H1 (cell line): ENCODE results near the gene CRTC1. TPM values are rescaled to one million over a fixed set of nuclear protein-coding genes. Genes with fewer than 3 reads are reported as not detected.

Source experiments
- CTCF ChIA-PET: fragments of 300-600 bp; sonication (Branson Sonifier 250); formaldehyde crosslinking; loops from one replicate; lab custom pipeline; 2021; ENCODE audit not compliant: partially characterized antibody; lab: Charles Lee
- POLR2A ChIA-PET: fragments of 300-600 bp; sonication (Branson Sonifier 250); formaldehyde crosslinking; loops from one replicate; lab custom pipeline; 2021; ENCODE audit warnings: inconsistent platforms; ENCODE audit not compliant: partially characterized antibody; lab: Charles Lee
- DNase-seq, 2 experiments: peaks; one replicate each; pipeline versions ENCODE4 v3.0.0 to v3.0.0-alpha.2; 2010 to 2022; ENCODE audit warnings: low spot score in 2 of 2, low read depth in 1 of 2, mixed read lengths in 1 of 2
- FAIRE-seq: peaks from 2 replicates; lab custom pipeline; 2011; peaks lifted over from hg19 to GRCh38; lab: Jason Lieb, UNC
- H2AFZ ChIP-seq: 2 replicates; pipeline ENCODE4 v1.8.1; 2012; ENCODE audit warnings: low read length, inconsistent platforms
- H2AK5ac ChIP-seq: 2 replicates; pipeline ENCODE4 v1.6.1; 2013; ENCODE audit warnings: low read depth, low read length
- H2BK120ac ChIP-seq: replicated peaks from 2 replicates; pipeline ENCODE3; 2013; ENCODE audit warnings: low read depth, low read length, inconsistent platforms
- H2BK12ac ChIP-seq: 2 replicates; pipeline ENCODE4 v1.6.1; 2013; ENCODE audit warnings: low read depth, low read length
- H2BK15ac ChIP-seq: 2 replicates; pipeline ENCODE4 v1.6.1; 2013; ENCODE audit warnings: low read length
- H2BK20ac ChIP-seq: 2 replicates; pipeline ENCODE4 v1.6.1; 2013; ENCODE audit warnings: low read length
- H2BK5ac ChIP-seq: 2 replicates; pipeline ENCODE4 v1.6.1; 2013; ENCODE audit warnings: low read depth, low read length
- H3K14ac ChIP-seq: 2 replicates; pipeline ENCODE4 v1.6.1; 2013; ENCODE audit warnings: inconsistent platforms; ENCODE audit not compliant: insufficient read length
- H3K18ac ChIP-seq: 2 replicates; pipeline ENCODE4 v1.6.1; 2013; ENCODE audit warnings: low read length; ENCODE audit errors: extremely low read depth
- H3K23ac ChIP-seq: 2 replicates; pipeline ENCODE4 v1.6.1; 2013; ENCODE audit warnings: inconsistent platforms; ENCODE audit not compliant: insufficient read length
- H3K23me2 ChIP-seq: 2 replicates; pipeline ENCODE4 v1.6.1; 2013; ENCODE audit warnings: low read depth, low read length
- H3K27ac ChIP-seq: 2 replicates; pipeline ENCODE4 v1.6.1; 2011; ENCODE audit warnings: low read depth, low read length, inconsistent platforms
- H3K27me3 ChIP-seq, 4 experiments: replicated peaks in 1 of 4; 1 replicate in 1 of 4; 2 replicates in 3 of 4; pipeline versions ENCODE4 v1.6.1 to v1.8.1; 2011 to 2013; ENCODE audit warnings: low read length in 3 of 4, mild to moderate bottlenecking in 3 of 4, inconsistent platforms in 2 of 4, mixed read lengths in 2 of 4, moderate library complexity in 1 of 4; ENCODE audit not compliant: control insufficient read depth in 3 of 4, insufficient read depth in 3 of 4; ENCODE audit errors: extremely low read depth in 1 of 4
- H3K36me3 ChIP-seq, 4 experiments: 2 replicates each; pipeline versions ENCODE4 v1.6.1 to v1.8.1; 2011 to 2013; ENCODE audit warnings: mild to moderate bottlenecking in 4 of 4, low read length in 3 of 4, moderate library complexity in 2 of 4, control low read depth in 1 of 4, inconsistent platforms in 1 of 4; ENCODE audit not compliant: insufficient read depth in 4 of 4, control insufficient read depth in 2 of 4
- H3K4ac ChIP-seq: replicated peaks from 2 replicates; pipeline ENCODE3; 2013; ENCODE audit warnings: low read length, low read depth, mixed read lengths, inconsistent platforms; ENCODE audit not compliant: insufficient read length
- H3K4me1 ChIP-seq, 4 experiments: replicated peaks in 1 of 4; 1 replicate in 1 of 4; 2 replicates in 3 of 4; pipeline versions ENCODE4 v1.6.1 to v1.8.1; 2011 to 2013; ENCODE audit warnings: low read length in 3 of 4, inconsistent platforms in 2 of 4, mixed read lengths in 1 of 4; ENCODE audit not compliant: insufficient read depth in 4 of 4, control insufficient read depth in 3 of 4
- H3K4me2 ChIP-seq, 2 experiments: 2 replicates each; pipeline versions ENCODE4 v1.6.1 to v1.8.1; 2011 to 2013; ENCODE audit warnings: low read depth in 2 of 2, low read length in 2 of 2, control low read depth in 1 of 2, inconsistent platforms in 1 of 2, mild to moderate bottlenecking in 1 of 2; ENCODE audit not compliant: insufficient read depth in 1 of 2
- H3K4me3 ChIP-seq, 4 experiments: fragments of 200-600, 300-600 bp in 1 of 4; sonication (generic), shearing (Covaris generic), sonication (Bioruptor Twin) in 1 of 4; 2 replicates each; pipeline versions ENCODE4 v1.5.1 to v1.8.1; 2011 to 2016; ENCODE audit warnings: low read length in 4 of 4, low read depth in 3 of 4, control low read depth in 2 of 4, inconsistent platforms in 2 of 4, mild to moderate bottlenecking in 2 of 4, mixed read lengths in 1 of 4, moderate library complexity in 1 of 4; ENCODE audit not compliant: insufficient read depth in 2 of 4; ENCODE audit errors: extremely low read depth in 1 of 4
- H3K56ac ChIP-seq: replicated peaks from 2 replicates; pipeline ENCODE3; 2013; ENCODE audit warnings: low read depth, mild to moderate bottlenecking, mixed read lengths, low read length, inconsistent platforms; ENCODE audit not compliant: insufficient read length
- H3K79me1 ChIP-seq: 2 replicates; pipeline ENCODE4 v1.6.1; 2013; ENCODE audit warnings: low read depth, low read length, control low read depth
- H3K79me2 ChIP-seq, 2 experiments: 2 replicates each; pipeline versions ENCODE4 v1.6.1 to v1.8.1; 2012 to 2013; ENCODE audit warnings: low read length in 2 of 2, mild to moderate bottlenecking in 2 of 2, inconsistent platforms in 1 of 2; ENCODE audit not compliant: insufficient read depth in 2 of 2, control insufficient read depth in 1 of 2
- H3K9ac ChIP-seq, 4 experiments: replicated peaks in 1 of 4; 1 replicate in 1 of 4; 2 replicates in 3 of 4; pipeline versions ENCODE4 v1.6.1 to v1.8.1; 2011 to 2013; ENCODE audit warnings: low read depth in 3 of 4, low read length in 3 of 4, control low read depth in 2 of 4, mild to moderate bottlenecking in 2 of 4, moderate library complexity in 2 of 4, inconsistent platforms in 1 of 4; ENCODE audit errors: extremely low read depth in 1 of 4
- H3K9me3 ChIP-seq, 2 experiments: 2 replicates each; pipeline versions ENCODE4 v1.6.1 to v1.8.1; 2012 to 2013; ENCODE audit warnings: mild to moderate bottlenecking in 2 of 2, moderate library complexity in 2 of 2, control low read depth in 1 of 2, inconsistent platforms in 1 of 2, low read depth in 1 of 2, low read length in 1 of 2, mixed read lengths in 1 of 2; ENCODE audit not compliant: insufficient read depth in 2 of 2
- H4K20me1 ChIP-seq, 2 experiments: replicated peaks in 1 of 2; 2 replicates each; pipeline versions ENCODE3 to v1.8.1; 2011 to 2013; ENCODE audit warnings: inconsistent platforms in 2 of 2, low read length in 2 of 2, mild to moderate bottlenecking in 1 of 2; ENCODE audit not compliant: insufficient read depth in 2 of 2, control insufficient read depth in 1 of 2
- H4K5ac ChIP-seq: 2 replicates; pipeline ENCODE4 v1.6.1; 2013; ENCODE audit warnings: low read length, low read depth, mixed read lengths, inconsistent platforms; ENCODE audit not compliant: insufficient read length
- H4K8ac ChIP-seq: 2 replicates; pipeline ENCODE4 v1.8.0; 2013; ENCODE audit warnings: mild to moderate bottlenecking, moderate library complexity, low read length, inconsistent platforms; ENCODE audit not compliant: insufficient read depth; ENCODE audit errors: extremely low read depth
- H4K91ac ChIP-seq: replicated peaks from 2 replicates; pipeline ENCODE3; 2013; ENCODE audit warnings: low read length, mixed read lengths, inconsistent platforms; ENCODE audit not compliant: insufficient read length
- ASH2L ChIP-seq: fragments of 200-600, 300-600 bp; sonication (generic); IDR thresholded peaks from one replicate; pipeline ENCODE4 v1.7.1; 2017; ENCODE audit warnings: low read length
- CREB1 ChIP-seq: IDR thresholded peaks from 2 replicates; pipeline ENCODE4 v1.6.1; 2012; ENCODE audit warnings: inconsistent platforms
- GABPA ChIP-seq: IDR thresholded peaks from 2 replicates; pipeline ENCODE4 v1.6.1; 2011; ENCODE audit warnings: mild to moderate bottlenecking, low read length, moderate library complexity, borderline replicate concordance; ENCODE audit not compliant: insufficient read depth
- GTF2F1 ChIP-seq: IDR thresholded peaks from 2 replicates; pipeline ENCODE4 v1.6.1; 2012; ENCODE audit warnings: low read depth, low read length, improper control_type of control experiment, borderline replicate concordance
- HDAC2 ChIP-seq, 2 experiments: fragments of 300-600 bp in 1 of 2; sonication (generic) in 1 of 2; IDR thresholded peaks; 2 replicates each; pipeline ENCODE4 v1.6.1; 2011 to 2012; ENCODE audit warnings: low read depth in 2 of 2, low read length in 2 of 2, mild to moderate bottlenecking in 2 of 2, moderate library complexity in 2 of 2, borderline replicate concordance in 1 of 2, inconsistent platforms in 1 of 2
- KDM4A ChIP-seq: IDR thresholded peaks from one replicate; pipeline ENCODE4 v1.7.1; 2012; ENCODE audit warnings: low read depth, mild to moderate bottlenecking, moderate library complexity, low read length, inconsistent platforms; ENCODE audit not compliant: severe bottlenecking
- KDM5A ChIP-seq: fragments of 200-600 bp; IDR thresholded peaks from 2 replicates; pipeline ENCODE4 v1.7.1; 2012; ENCODE audit warnings: mild to moderate bottlenecking, low read length, inconsistent platforms, mixed read lengths
- PHF8 ChIP-seq: fragments of 200-600 bp; sonication (generic); conservative IDR thresholded peaks from 2 replicates; pipeline ENCODE4 v1.7.1; 2012; ENCODE audit warnings: low read depth, mild to moderate bottlenecking, inconsistent platforms, low read length, moderate library complexity
- POLR2A ChIP-seq, 2 experiments: IDR thresholded peaks; 1 replicate in 1 of 2; 2 replicates in 1 of 2; pipeline ENCODE4 v1.6.1; 2011; ENCODE audit warnings: low read depth in 2 of 2, low read length in 2 of 2, mild to moderate bottlenecking in 2 of 2; ENCODE audit errors: control extremely low read depth in 1 of 2
- SP1 ChIP-seq: IDR thresholded peaks from 2 replicates; pipeline ENCODE4 v1.6.1; 2011; ENCODE audit warnings: low read depth, low read length
- TAF7 ChIP-seq: optimal IDR thresholded peaks from 2 replicates; pipeline ENCODE3; 2011; ENCODE audit warnings: low read depth, mild to moderate bottlenecking, inconsistent platforms, low read length, moderate library complexity, borderline replicate concordance
- YY1 ChIP-seq: IDR thresholded peaks from 2 replicates; pipeline ENCODE4 v1.6.1; 2011; ENCODE audit warnings: low read depth, mild to moderate bottlenecking, low read length
- WGBS, 2 experiments: shearing (Covaris generic) in 1 of 2; methylation state at CpG; one replicate each; pipeline versions ENCODE4 v1.1.6 to v1.1.7; 2013 to 2015; ENCODE audit warnings: low lambda C conversion rate in 2 of 2, mixed read lengths in 2 of 2, inconsistent platforms in 1 of 2, low coverage in 1 of 2, missing lambda C conversion rate in 1 of 2; ENCODE audit not compliant: insufficient replicate concordance in 2 of 2, insufficient coverage in 1 of 2, insufficient read length in 1 of 2; ENCODE audit errors: extremely low coverage in 1 of 2, missing lambda C conversion rate in 1 of 2; 5-methylcytosine and 5-hydroxymethylcytosine counted together
- polyA plus RNA-seq, 7 experiments: library from polyadenylated mRNA; depleted of rRNA in 3 of 7; stranded (reverse) in 5 of 7; unstranded in 2 of 7; fragments of >200 nt in 5 of 7; fragments of 200-250 nt in 2 of 7; gene quantifications; 1 replicate in 5 of 7; 2 replicates in 1 of 7; 4 replicates in 1 of 7; pipeline versions ENCODE4 v1.2.1 to v1.2.3, GENCODE V29; 2011 to 2013; ENCODE audit warnings: missing spikeins in 2 of 7, mixed read lengths in 2 of 7
- total RNA-seq: library from RNA; stranded (reverse); fragmentation: NEBNext Ultra II Directional; extraction: Animal tissue kit (Norgen Biotek cat#: 25700); gene quantifications from 2 replicates; pipeline ENCODE4 v1.2.1, GENCODE V29; 2021

Gene CRTC1
- total and polyA plus RNA-seq, 2 of the 8 experiments (the other 6 are each of a cell fraction or from before 2014, with no cell fraction given) = 2.9 to 8.5 TPM

GRCh38 chr19:18636969-18637629, 46.4 kb upstream of the CRTC1 start, which contains the start of gene KLHL26:
Gene KLHL26 (plus strand): TSS chr19:18637028. CDS start chr19:18637055, 27 bp downstream.
- Histone ChIP-seq H3K14ac (no peak within 1 kb of the TSS), H2BK15ac (0 out of 2 replicates have a peak within 1 kb of the TSS, but pooled peaks have one; percentile 88), H2BK120ac (no peak within 1 kb of the TSS), H2BK12ac (peak within 1 kb of the TSS; percentile 80; the same call in 1 of the 2 replicates), H3K18ac (peak within 1 kb of the TSS; percentile 87), H3K9me3 (no peaks in the 10 kb centered on the region), H3K23ac (no peak within 1 kb of the TSS), H3K4ac (peak within 1 kb of the TSS; percentile 69), H3K79me2 (peaks cover 4% of the 10 kb centered on the region in 2 experiments), H3K36me3 (no peaks in the 10 kb centered on the region), H2AFZ (0 out of 2 replicates have a peak within 1 kb of the TSS, but pooled peaks have one; percentile 36), H2AK5ac (no peak within 1 kb of the TSS), H3K27ac (peak within 1 kb of the TSS; percentile 65; the same call in 1 of the 2 replicates), H3K4me3 (peak within 1 kb of the TSS; percentile 63 to 100 (median 93)), H2BK20ac (0 out of 2 replicates have a peak within 1 kb of the TSS, but pooled peaks have one; percentile 18), H2BK5ac (peak within 1 kb of the TSS; percentile 83; the same call in 1 of the 2 replicates), H3K56ac (no peak within 1 kb of the TSS), H4K8ac (peak within 1 kb of the TSS; percentile 98), H4K5ac (peak within 1 kb of the TSS; percentile 19), H3K9ac (peak within 1 kb of the TSS; percentile 59 to 72 (median 65)), H3K27me3 (peaks cover 0 to 11% (median 5%) of the 10 kb centered on the region in 4 experiments; a peak in 4 of 7 replicates), H4K91ac (peak within 1 kb of the TSS; percentile 73), H3K23me2 (peaks cover 8% of the 10 kb centered on the region; the same call in 1 of the 2 replicates), H3K4me1 (peaks cover 4 to 9% (median 4%) of the 10 kb centered on the region in 4 experiments; a peak in 5 of 7 replicates), H3K4me2 (peak within 1 kb of the TSS; percentile 52 to 99), H4K20me1 (peaks cover 0 to 9% of the 10 kb centered on the region in 2 experiments), H3K79me1 (peaks cover 7% of the 10 kb centered on the region)
- 14% methylated on average over 17 of the region's 47 CpGs; no CpG with 5 or more reads in 1 of the 2 experiments for WGBS, 2 experiments
- ChIA-PET CTCF (no interaction called here), POLR2A (no interaction called here)
- DNase-seq = no peak
- no peak for FAIRE-seq
- peak; percentile 66 for TF ChIP-seq TAF7
- peak; percentile 42 for TF ChIP-seq KDM4A
- no peak for TF ChIP-seq GABPA
- TF ChIP-seq CREB1 = peak; percentile 94
- no peak for TF ChIP-seq SP1
- 0 out of 4 replicates have a peak, but pooled peaks of 1 of the 2 experiments have one; percentile 36 for TF ChIP-seq HDAC2 (IDR thresholded peaks at IDR 0.05; ENCODE audit: borderline replicate concordance in 1 of 2, low read depth in 2 of 2, low read length in 2 of 2)
- peak; percentile 86 for TF ChIP-seq YY1
- TF ChIP-seq GTF2F1 = no peak
- peak; percentile 91 for TF ChIP-seq PHF8
- peak in 1 of 2 experiments; percentile 66; a peak in 1 of 3 replicates for TF ChIP-seq POLR2A (IDR thresholded peaks at IDR 0.05; ENCODE audit: control extremely low read depth in 1 of 2, low read depth in 2 of 2, low read length in 2 of 2)
- TF ChIP-seq ASH2L = peak; percentile 66
- TF ChIP-seq KDM5A = peak; percentile 82; the same call in 1 of the 2 replicates
